ENCODE results near the gene SOS2.

Gene SOS2

GRCh38 chr14:50107850-50108249 is 123.5 kb downstream of the SOS2 start:
- Histone ChIP-seq H3K4me3 (ENCODE audit: insufficient read depth, low read length, poor library complexity, severe bottlenecking) (no peak overlapping the region), H3K9me2 (replicated peaks; ENCODE audit: insufficient read depth, low read length) (no peaks in the 10 kb centered on the region), H3K9me3 (ENCODE audit: insufficient read depth, low read length) (no peaks in the 10 kb centered on the region), H3K27ac (ENCODE audit: low read depth, low read length) (no peak overlapping the region), H3F3A (ENCODE audit: insufficient read depth) (peaks cover 42% of the 10 kb centered on the region), H3K9ac (ENCODE audit: low read length) (no peak overlapping the region), H3K36me3 (ENCODE audit: low read length) (peaks cover 35% of the 10 kb centered on the region), H4K20me1 (ENCODE audit: low read depth, low read length) (no peaks in the 10 kb centered on the region), H3K4me2 (ENCODE audit: low read depth, low read length, poor library complexity, severe bottlenecking) (no peak overlapping the region), H2AFZ (ENCODE audit: low read depth, low read length, severe bottlenecking) (no peak overlapping the region), H3K79me2 (ENCODE audit: insufficient read depth, low read length) (peaks cover 26% of the 10 kb centered on the region), H3K27me3 (ENCODE audit: low read length) (no peaks in the 10 kb centered on the region)
- no peak for TF ChIP-seq CTCF (IDR thresholded peaks at IDR 0.05; ENCODE audit: insufficient read depth, low read length, poor library complexity, severe bottlenecking)
- no peak for TF ChIP-seq EZH2phosphoT487 (conservative IDR thresholded peaks at IDR 0.05; ENCODE audit: low read length)

GRCh38 chr14:50106178-50106577 is 125.2 kb downstream of the SOS2 start:
- TF ChIP-seq CTCF (IDR thresholded peaks at IDR 0.05; ENCODE audit: insufficient read depth, low read length, poor library complexity, severe bottlenecking): no peak
- no peak for TF ChIP-seq EZH2phosphoT487 (conservative IDR thresholded peaks at IDR 0.05; ENCODE audit: low read length)

GRCh38 chr14:50103558-50103957 is 127.8 kb downstream of the SOS2 start:
- H3K9me2 ChIP-seq (replicated peaks; ENCODE audit: insufficient read depth, low read length): no peaks in the 10 kb centered on the region
- peaks cover 19% of the 10 kb centered on the region for H3F3A ChIP-seq (ENCODE audit: insufficient read depth)
- H3K36me3 ChIP-seq (ENCODE audit: low read length): peaks cover 5% of the 10 kb centered on the region; the same call in 1 of the 2 replicates
- H3K27me3 ChIP-seq (ENCODE audit: low read length): no peaks in the 10 kb centered on the region
- H2AFZ ChIP-seq (ENCODE audit: low read depth, low read length, severe bottlenecking): no peak overlapping the region
- no peak overlapping the region for H3K27ac ChIP-seq (ENCODE audit: low read depth, low read length)
- H3K9ac ChIP-seq (ENCODE audit: low read length): no peak overlapping the region
- H3K4me3 ChIP-seq (ENCODE audit: insufficient read depth, low read length, poor library complexity, severe bottlenecking): no peak overlapping the region
- H3K79me2 ChIP-seq (ENCODE audit: insufficient read depth, low read length): no peaks in the 10 kb centered on the region
- H3K9me3 ChIP-seq (ENCODE audit: insufficient read depth, low read length): no peaks in the 10 kb centered on the region
- H4K20me1 ChIP-seq (ENCODE audit: low read depth, low read length): no peaks in the 10 kb centered on the region
- H3K4me2 ChIP-seq (ENCODE audit: low read depth, low read length, poor library complexity, severe bottlenecking): no peak overlapping the region
- TF ChIP-seq CTCF (IDR thresholded peaks at IDR 0.05; ENCODE audit: insufficient read depth, low read length, poor library complexity, severe bottlenecking) (no peak), EZH2phosphoT487 (conservative IDR thresholded peaks at IDR 0.05; ENCODE audit: low read length) (no peak)

More at GRCh38 chr14:50106178-50106577, 125.2 kb downstream of the SOS2 start:
- no peaks in the 10 kb centered on the region for H4K20me1 ChIP-seq (ENCODE audit: low read depth, low read length)
- no peaks in the 10 kb centered on the region for H3K27me3 ChIP-seq (ENCODE audit: low read length)
- H3K4me2 ChIP-seq (ENCODE audit: low read depth, low read length, poor library complexity, severe bottlenecking): no peak overlapping the region
- H3K4me3 ChIP-seq (ENCODE audit: insufficient read depth, low read length, poor library complexity, severe bottlenecking): no peak overlapping the region
- peaks cover 27% of the 10 kb centered on the region for H3K36me3 ChIP-seq (ENCODE audit: low read length)
- H3F3A ChIP-seq (ENCODE audit: insufficient read depth): peaks cover 42% of the 10 kb centered on the region
- H3K9ac ChIP-seq (ENCODE audit: low read length): no peak overlapping the region
- no peak overlapping the region for H3K27ac ChIP-seq (ENCODE audit: low read depth, low read length)
- peaks cover 9% of the 10 kb centered on the region; the same call in 1 of the 2 replicates for H3K79me2 ChIP-seq (ENCODE audit: insufficient read depth, low read length)
- no peaks in the 10 kb centered on the region for H3K9me2 ChIP-seq (replicated peaks; ENCODE audit: insufficient read depth, low read length)
- H3K9me3 ChIP-seq (ENCODE audit: insufficient read depth, low read length): no peaks in the 10 kb centered on the region
- H2AFZ ChIP-seq (ENCODE audit: low read depth, low read length, severe bottlenecking): no peak overlapping the region

Measured in SU-DHL-6 (cell line).